HEK293 (cell line): ENCODE results near the gene C1orf52.
A peak's percentile ranks its signal among the peaks of the same experiment; 100 is the strongest.

Experiments used
- GLI4 ChIP-seq: fragments of 450-650 bp; formaldehyde crosslinking; IDR thresholded peaks from 2 replicates; pipeline ENCODE4 v1.5.1; 2016; ENCODE audit warnings: missing biosample characterization, missing genetic modification characterization
- IKZF3 ChIP-seq: fragments of 450-650 bp; IDR thresholded peaks from 2 replicates; pipeline ENCODE4 v1.5.0; 2018; ENCODE audit warnings: missing biosample characterization, mild to moderate bottlenecking, missing genetic modification characterization, moderate library complexity
- KLF1 ChIP-seq: fragments of 450-650 bp; formaldehyde crosslinking; IDR thresholded peaks from 2 replicates; pipeline ENCODE4 v1.5.1; 2016; ENCODE audit warnings: missing biosample characterization, missing genetic modification characterization
- KLF10 ChIP-seq: fragments of 450-650 bp; IDR thresholded peaks from 2 replicates; pipeline ENCODE4 v1.5.1; 2018; ENCODE audit warnings: missing biosample characterization, mild to moderate bottlenecking, missing genetic modification characterization
- RBAK ChIP-seq: fragments of 450-650 bp; formaldehyde crosslinking; IDR thresholded peaks from 2 replicates; pipeline ENCODE4 v1.5.1; 2016; ENCODE audit warnings: missing biosample characterization, missing genetic modification characterization
- SALL2 ChIP-seq: fragments of 450-650 bp; formaldehyde crosslinking; IDR thresholded peaks from 2 replicates; pipeline ENCODE4 v1.5.0; 2017; ENCODE audit warnings: missing biosample characterization, mild to moderate bottlenecking, missing genetic modification characterization, borderline replicate concordance
- SCRT1 ChIP-seq: fragments of 450-650 bp; formaldehyde crosslinking; IDR thresholded peaks from 2 replicates; pipeline ENCODE4 v1.5.1; 2016; ENCODE audit warnings: missing biosample characterization, missing genetic modification characterization, borderline replicate concordance
- TCF7L2 ChIP-seq: IDR thresholded peaks from 2 replicates; pipeline ENCODE4 v1.6.1; 2011; ENCODE audit warnings: low read depth, mild to moderate bottlenecking, inconsistent platforms, low read length, moderate library complexity, borderline replicate concordance
- TRIM28 ChIP-seq: IDR thresholded peaks from 2 replicates; pipeline ENCODE4 v1.6.1; 2011; ENCODE audit warnings: low read length, control low read depth, borderline replicate concordance
- ZBTB17 ChIP-seq: fragments of 450-650 bp; formaldehyde crosslinking; IDR thresholded peaks from 2 replicates; pipeline ENCODE4 v1.5.1; 2016; ENCODE audit warnings: missing biosample characterization, missing genetic modification characterization
- ZBTB48 ChIP-seq: fragments of 450-650 bp; formaldehyde crosslinking; IDR thresholded peaks from 2 replicates; pipeline ENCODE4 v1.5.1; 2016; ENCODE audit warnings: missing biosample characterization, missing genetic modification characterization
- ZEB2 ChIP-seq: fragments of 450-650 bp; formaldehyde crosslinking; IDR thresholded peaks from 2 replicates; pipeline ENCODE4 v1.5.1; 2016; ENCODE audit warnings: missing biosample characterization, missing genetic modification characterization
- ZFP37 ChIP-seq: fragments of 450-650 bp; formaldehyde crosslinking; IDR thresholded peaks from 2 replicates; pipeline ENCODE4 v1.5.1; 2016; ENCODE audit warnings: missing biosample characterization, missing genetic modification characterization
- ZIC2 ChIP-seq: fragments of 450-650 bp; formaldehyde crosslinking; IDR thresholded peaks from 2 replicates; pipeline ENCODE4 v1.5.1; 2016; ENCODE audit warnings: missing biosample characterization, missing genetic modification characterization
- ZNF114 ChIP-seq: fragments of 450-650 bp; formaldehyde crosslinking; IDR thresholded peaks from 2 replicates; pipeline ENCODE4 v1.5.0; 2017; ENCODE audit warnings: missing biosample characterization, missing genetic modification characterization
- ZNF2 ChIP-seq: fragments of 450-650 bp; formaldehyde crosslinking; IDR thresholded peaks from 2 replicates; pipeline ENCODE4 v1.5.1; 2016; ENCODE audit warnings: missing biosample characterization, missing genetic modification characterization
- ZNF335 ChIP-seq: fragments of 450-650 bp; formaldehyde crosslinking; conservative IDR thresholded peaks from 2 replicates; pipeline ENCODE4 v1.5.1; 2016; ENCODE audit warnings: missing biosample characterization, missing genetic modification characterization
- ZNF37A ChIP-seq: fragments of 450-650 bp; IDR thresholded peaks from 2 replicates; pipeline ENCODE4 v1.5.1; 2018; ENCODE audit warnings: missing biosample characterization, missing genetic modification characterization
- ZNF391 ChIP-seq: fragments of 450-650 bp; formaldehyde crosslinking; IDR thresholded peaks from 2 replicates; pipeline ENCODE4 v1.5.1; 2016; ENCODE audit warnings: low read depth, missing biosample characterization, missing genetic modification characterization, borderline replicate concordance
- ZNF423 ChIP-seq: fragments of 450-650 bp; formaldehyde crosslinking; IDR thresholded peaks from 2 replicates; pipeline ENCODE4 v1.5.1; 2016; ENCODE audit warnings: missing biosample characterization, missing genetic modification characterization
- ZNF473 ChIP-seq: fragments of 450-650 bp; formaldehyde crosslinking; IDR thresholded peaks from 2 replicates; pipeline ENCODE4 v1.5.1; 2017; ENCODE audit warnings: missing biosample characterization, missing genetic modification characterization
- ZNF585B ChIP-seq: fragments of 450-650 bp; formaldehyde crosslinking; IDR thresholded peaks from 2 replicates; pipeline ENCODE4 v1.5.1; 2016; ENCODE audit warnings: missing biosample characterization, missing genetic modification characterization
- ZNF596 ChIP-seq: fragments of 450-650 bp; IDR thresholded peaks from 2 replicates; pipeline ENCODE4 v1.5.0; 2018; ENCODE audit warnings: missing biosample characterization, mild to moderate bottlenecking, missing genetic modification characterization, moderate library complexity
- ZNF600 ChIP-seq: fragments of 450-650 bp; formaldehyde crosslinking; IDR thresholded peaks from 2 replicates; pipeline ENCODE4 v1.5.1; 2016; ENCODE audit warnings: missing biosample characterization, missing genetic modification characterization
- ZNF626 ChIP-seq: fragments of 450-650 bp; sonication (Bioruptor Pico); formaldehyde crosslinking; IDR thresholded peaks from 2 replicates; pipeline ENCODE4 v1.5.1; 2018; ENCODE audit warnings: missing biosample characterization, missing genetic modification characterization, inconsistent platforms
- ZNF654 ChIP-seq: fragments of 450-650 bp; formaldehyde crosslinking; IDR thresholded peaks from 2 replicates; pipeline ENCODE4 v1.5.1; 2016; ENCODE audit warnings: low read depth, missing biosample characterization, missing genetic modification characterization
- ZNF660 ChIP-seq: fragments of 450-650 bp; IDR thresholded peaks from 2 replicates; pipeline ENCODE4 v1.5.1; 2018; ENCODE audit warnings: missing biosample characterization, mild to moderate bottlenecking, missing genetic modification characterization
- ZNF785 ChIP-seq: fragments of 450-650 bp; formaldehyde crosslinking; IDR thresholded peaks from 2 replicates; pipeline ENCODE4 v1.5.1; 2016; ENCODE audit warnings: missing biosample characterization, missing genetic modification characterization
- ZNF792 ChIP-seq: fragments of 450-650 bp; formaldehyde crosslinking; IDR thresholded peaks from 2 replicates; pipeline ENCODE4 v1.5.1; 2016; ENCODE audit warnings: missing biosample characterization, missing genetic modification characterization
- ZNF837 ChIP-seq: fragments of 450-650 bp; formaldehyde crosslinking; IDR thresholded peaks from 2 replicates; pipeline ENCODE4 v1.5.1; 2016; ENCODE audit warnings: missing biosample characterization, missing genetic modification characterization
- ZNF843 ChIP-seq: fragments of 450-650 bp; formaldehyde crosslinking; IDR thresholded peaks from 2 replicates; pipeline ENCODE4 v1.5.1; 2016; ENCODE audit warnings: missing biosample characterization, missing genetic modification characterization
- TF ChIP-seq, protein P1 (sequence below): fragments of 450-650 bp; formaldehyde crosslinking; conservative IDR thresholded peaks from 2 replicates; pipeline ENCODE4 v1.5.1; 2016; ENCODE audit warnings: low read depth, missing biosample characterization, missing genetic modification characterization
- TF ChIP-seq, protein P2 (sequence below): fragments of 450-650 bp; formaldehyde crosslinking; IDR thresholded peaks from 2 replicates; pipeline ENCODE4 v1.5.1; 2016; ENCODE audit warnings: missing biosample characterization, missing genetic modification characterization
- TF ChIP-seq, protein P3 (sequence below): fragments of 450-650 bp; formaldehyde crosslinking; IDR thresholded peaks from 2 replicates; pipeline ENCODE4 v1.5.1; 2016; ENCODE audit warnings: missing biosample characterization, missing genetic modification characterization

C1orf52 gene

DNA sequence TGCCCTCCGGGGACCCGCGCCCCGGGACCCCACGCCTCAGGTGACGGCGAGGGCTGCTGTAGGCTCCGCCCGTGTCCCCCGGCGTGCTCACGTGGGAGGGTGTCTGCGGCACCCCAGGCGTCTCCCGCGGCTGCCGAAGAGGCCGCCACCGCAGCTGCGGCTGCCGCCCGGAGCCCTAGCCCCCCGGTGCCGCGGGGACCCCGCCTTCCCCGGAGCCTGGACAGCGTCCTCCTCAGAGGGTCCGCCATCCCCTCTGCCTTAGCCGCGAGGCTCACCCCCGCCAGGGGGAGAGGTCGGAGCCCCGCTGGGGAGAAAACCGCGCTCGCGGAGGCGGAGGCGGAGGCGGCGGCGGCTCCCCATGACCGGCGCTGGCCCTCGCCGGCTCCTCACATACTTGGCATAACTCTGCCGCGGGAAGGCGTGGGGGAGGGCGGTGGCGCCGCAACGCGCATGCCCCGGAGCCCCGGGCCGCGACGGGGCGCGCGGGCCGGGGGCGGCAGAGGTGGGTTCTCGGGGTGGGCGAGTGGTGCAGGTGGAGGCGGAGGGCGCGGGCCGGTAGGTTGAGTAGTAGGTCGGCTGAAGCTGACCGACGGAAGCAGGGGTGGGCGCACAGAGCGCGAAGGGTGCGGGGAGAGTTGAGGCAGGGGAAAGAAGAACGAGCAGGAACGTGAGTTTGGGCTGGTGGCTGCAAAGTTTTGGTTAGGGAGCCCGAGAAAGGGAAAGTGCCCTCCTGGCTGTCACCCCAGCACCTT lies 57.9 kb downstream of the C1orf52 start (continued):
- TF ChIP-seq SALL2 (tag by site-specific recombination), result no peak
- no peak for TF ChIP-seq ZNF114
- TF ChIP-seq ZNF423, result peak; percentile 45
- no peak for TF ChIP-seq ZNF654 (tag by site-specific recombination)
- peak; percentile 86 for TF ChIP-seq KLF10 (tag by site-specific recombination)
- TF ChIP-seq ZNF335, result peak; percentile 62
- no peak for TF ChIP-seq ZNF843 (tag by site-specific recombination)
- peak; percentile 88 for TF ChIP-seq ZEB2 (tag by site-specific recombination)
- TF ChIP-seq, protein P1, sequence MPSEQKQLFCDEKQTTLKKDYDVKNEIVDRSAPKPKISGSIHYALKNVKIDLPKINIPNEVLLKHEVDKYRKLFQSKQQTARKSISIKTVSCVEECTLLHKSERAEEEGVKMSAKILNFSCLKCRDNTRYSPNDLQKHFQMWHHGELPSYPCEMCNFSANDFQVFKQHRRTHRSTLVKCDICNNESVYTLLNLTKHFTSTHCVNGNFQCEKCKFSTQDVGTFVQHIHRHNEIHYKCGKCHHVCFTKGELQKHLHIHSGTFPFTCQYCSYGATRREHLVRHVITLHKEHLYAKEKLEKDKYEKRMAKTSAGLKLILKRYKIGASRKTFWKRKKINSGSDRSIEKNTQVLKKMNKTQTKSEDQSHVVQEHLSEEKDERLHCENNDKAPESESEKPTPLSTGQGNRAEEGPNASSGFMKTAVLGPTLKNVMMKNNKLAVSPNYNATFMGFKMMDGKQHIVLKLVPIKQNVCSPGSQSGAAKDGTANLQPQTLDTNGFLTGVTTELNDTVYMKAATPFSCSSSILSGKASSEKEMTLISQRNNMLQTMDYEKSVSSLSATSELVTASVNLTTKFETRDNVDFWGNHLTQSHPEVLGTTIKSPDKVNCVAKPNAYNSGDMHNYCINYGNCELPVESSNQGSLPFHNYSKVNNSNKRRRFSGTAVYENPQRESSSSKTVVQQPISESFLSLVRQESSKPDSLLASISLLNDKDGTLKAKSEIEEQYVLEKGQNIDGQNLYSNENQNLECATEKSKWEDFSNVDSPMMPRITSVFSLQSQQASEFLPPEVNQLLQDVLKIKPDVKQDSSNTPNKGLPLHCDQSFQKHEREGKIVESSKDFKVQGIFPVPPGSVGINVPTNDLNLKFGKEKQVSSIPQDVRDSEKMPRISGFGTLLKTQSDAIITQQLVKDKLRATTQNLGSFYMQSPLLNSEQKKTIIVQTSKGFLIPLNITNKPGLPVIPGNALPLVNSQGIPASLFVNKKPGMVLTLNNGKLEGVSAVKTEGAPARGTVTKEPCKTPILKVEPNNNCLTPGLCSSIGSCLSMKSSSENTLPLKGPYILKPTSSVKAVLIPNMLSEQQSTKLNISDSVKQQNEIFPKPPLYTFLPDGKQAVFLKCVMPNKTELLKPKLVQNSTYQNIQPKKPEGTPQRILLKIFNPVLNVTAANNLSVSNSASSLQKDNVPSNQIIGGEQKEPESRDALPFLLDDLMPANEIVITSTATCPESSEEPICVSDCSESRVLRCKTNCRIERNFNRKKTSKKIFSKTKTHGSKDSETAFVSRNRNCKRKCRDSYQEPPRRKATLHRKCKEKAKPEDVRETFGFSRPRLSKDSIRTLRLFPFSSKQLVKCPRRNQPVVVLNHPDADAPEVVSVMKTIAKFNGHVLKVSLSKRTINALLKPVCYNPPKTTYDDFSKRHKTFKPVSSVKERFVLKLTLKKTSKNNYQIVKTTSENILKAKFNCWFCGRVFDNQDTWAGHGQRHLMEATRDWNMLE (tag by site-specific recombination), result no peak
- TF ChIP-seq ZBTB48, result peak; percentile 98
- TF ChIP-seq ZNF585B (tag by site-specific recombination), result no peak
- TF ChIP-seq ZNF792 (tag by site-specific recombination), result no peak
- 0 out of 2 replicates have a peak, but pooled peaks have one; percentile 53 for TF ChIP-seq GLI4 (tag by site-specific recombination)
- no peak for TF ChIP-seq ZNF626 (tag by site-specific recombination)
- TF ChIP-seq TCF7L2, result no peak
- TF ChIP-seq ZNF37A, result no peak
- peak; percentile 52; the same call in 1 of the 2 replicates for TF ChIP-seq ZNF596
- no peak for TF ChIP-seq TRIM28
- TF ChIP-seq IKZF3, result peak; percentile 57
- no peak for TF ChIP-seq SCRT1
- TF ChIP-seq ZNF660 (tag by site-specific recombination), result peak; percentile 61
- 0 out of 2 replicates have a peak, but pooled peaks have one; percentile 10 for TF ChIP-seq ZFP37 (tag by site-specific recombination)
- no peak for TF ChIP-seq ZNF473 (tag by site-specific recombination)
- TF ChIP-seq ZNF2 (tag by site-specific recombination), result peak; percentile 59; the same call in 1 of the 2 replicates
- peak; percentile 37; the same call in 1 of the 2 replicates for TF ChIP-seq KLF1 (tag by site-specific recombination)
- 0 out of 2 replicates have a peak, but pooled peaks have one; percentile 28 for TF ChIP-seq ZBTB17 (tag by site-specific recombination)
- TF ChIP-seq ZNF600, result peak; percentile 97
- TF ChIP-seq RBAK (tag by site-specific recombination), result no peak
- TF ChIP-seq, protein P2, sequence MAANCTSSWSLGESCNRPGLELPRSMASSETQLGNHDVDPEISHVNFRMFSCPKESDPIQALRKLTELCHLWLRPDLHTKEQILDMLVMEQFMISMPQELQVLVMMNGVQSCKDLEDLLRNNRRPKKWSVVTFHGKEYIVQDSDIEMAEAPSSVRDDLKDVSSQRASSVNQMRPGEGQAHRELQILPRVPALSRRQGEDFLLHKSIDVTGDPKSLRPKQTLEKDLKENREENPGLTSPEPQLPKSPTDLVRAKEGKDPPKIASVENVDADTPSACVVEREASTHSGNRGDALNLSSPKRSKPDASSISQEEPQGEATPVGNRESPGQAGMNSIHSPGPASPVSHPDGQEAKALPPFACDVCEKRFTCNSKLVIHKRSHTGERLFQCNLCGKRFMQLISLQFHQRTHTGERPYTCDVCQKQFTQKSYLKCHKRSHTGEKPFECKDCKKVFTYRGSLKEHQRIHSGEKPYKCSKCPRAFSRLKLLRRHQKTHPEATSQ (tag by site-specific recombination), result 0 out of 2 replicates have a peak, but pooled peaks have one; percentile 71
- TF ChIP-seq ZNF837, result peak; percentile 85
- TF ChIP-seq, protein P3, sequence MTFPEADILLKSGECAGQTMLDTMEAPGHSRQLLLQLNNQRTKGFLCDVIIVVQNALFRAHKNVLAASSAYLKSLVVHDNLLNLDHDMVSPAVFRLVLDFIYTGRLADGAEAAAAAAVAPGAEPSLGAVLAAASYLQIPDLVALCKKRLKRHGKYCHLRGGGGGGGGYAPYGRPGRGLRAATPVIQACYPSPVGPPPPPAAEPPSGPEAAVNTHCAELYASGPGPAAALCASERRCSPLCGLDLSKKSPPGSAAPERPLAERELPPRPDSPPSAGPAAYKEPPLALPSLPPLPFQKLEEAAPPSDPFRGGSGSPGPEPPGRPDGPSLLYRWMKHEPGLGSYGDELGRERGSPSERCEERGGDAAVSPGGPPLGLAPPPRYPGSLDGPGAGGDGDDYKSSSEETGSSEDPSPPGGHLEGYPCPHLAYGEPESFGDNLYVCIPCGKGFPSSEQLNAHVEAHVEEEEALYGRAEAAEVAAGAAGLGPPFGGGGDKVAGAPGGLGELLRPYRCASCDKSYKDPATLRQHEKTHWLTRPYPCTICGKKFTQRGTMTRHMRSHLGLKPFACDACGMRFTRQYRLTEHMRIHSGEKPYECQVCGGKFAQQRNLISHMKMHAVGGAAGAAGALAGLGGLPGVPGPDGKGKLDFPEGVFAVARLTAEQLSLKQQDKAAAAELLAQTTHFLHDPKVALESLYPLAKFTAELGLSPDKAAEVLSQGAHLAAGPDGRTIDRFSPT (tag by site-specific recombination), result no peak; the same call in 1 of the 2 replicates
- no peak for TF ChIP-seq ZNF785 (tag by site-specific recombination)
- peak; percentile 20; the same call in 1 of the 2 replicates for TF ChIP-seq ZNF391 (tag by site-specific recombination)
- peak; percentile 81 for TF ChIP-seq ZIC2 (tag by site-specific recombination)
